Left lung (tissue), 10 donors: ENCODE measurements around the gene PRPF4. TPM values are rescaled to one million over a fixed set of nuclear protein-coding genes. Genes with fewer than 3 reads are reported as not detected.

ENCODE experiments used
- ATAC-seq: fragments of 200-7000 bp; cut with Tn5 transposase; one replicate; pipeline ENCODE4 v1.9.1; 2020; ENCODE audit warnings: moderate library complexity
- DNase-seq, 4 donors: peaks; one replicate each; pipeline ENCODE4 v3.0.0-alpha.2; 2013 to 2020
- H3K27ac ChIP-seq, 2 donors: fragments of 200-600 bp; sonication (generic) in 1 of 2; one replicate each; pipeline versions ENCODE4 v1.5.0 to v1.8.0; 2020 to 2021
- H3K27me3 ChIP-seq, 2 donors: fragments of 200-600 bp; sonication (generic) in 1 of 2; one replicate each; pipeline versions ENCODE4 v1.5.0 to v1.8.0; 2020 to 2021
- H3K36me3 ChIP-seq, 2 donors: fragments of 200-600 bp; sonication (generic) in 1 of 2; one replicate each; pipeline versions ENCODE4 v1.5.0 to v1.8.0; 2020 to 2021
- H3K4me1 ChIP-seq, 2 donors: fragments of 200-600 bp; one replicate each; pipeline ENCODE4 v1.8.0; 2021
- H3K4me3 ChIP-seq, 2 donors: fragments of 200-600 bp; sonication (generic) in 1 of 2; one replicate each; pipeline versions ENCODE4 v1.5.0 to v1.8.0; 2020 to 2021; ENCODE audit warnings: mild to moderate bottlenecking in 1 of 2
- H3K9me3 ChIP-seq, 2 donors: fragments of 200-600 bp; sonication (generic) in 1 of 2; one replicate each; pipeline versions ENCODE4 v1.5.0 to v1.8.0; 2020 to 2021
- CTCF ChIP-seq, 2 donors: fragments of 200-600 bp; sonication (generic) in 1 of 2; IDR thresholded peaks; one replicate each; pipeline versions ENCODE4 v1.5.0 to v1.8.0; 2021; ENCODE audit warnings: antibody characterized with exemption in 2 of 2
- intact Hi-C, 2 donors: fragments of 100-400 bp; cut with DNase I; formaldehyde crosslinking; loops; one replicate each; pipeline versions ENCODE4 v1.11.2 to v1.14.2; 2022
- polyA plus RNA-seq, 6 donors: library from polyadenylated mRNA; unstranded; fragments of 120-200 nt; gene quantifications; one replicate each; pipeline ENCODE4 v1.2.1, GENCODE V29; 2013; ENCODE audit not compliant: insufficient read length in 6 of 6
- total RNA-seq, 2 donors: library from RNA; stranded (reverse); fragmentation: NEBNext Ultra II Directional; extraction: Animal tissue kit (Norgen Biotek cat#: 25700); gene quantifications; one replicate each; pipeline ENCODE4 v1.2.1, GENCODE V29; 2021
- donor health status: DM: no; HTN: yes; CAD: no.
- donor health status: DM: no; HTN: no; CAD: no.

The PRPF4 gene
- total and polyA plus RNA-seq, 8 donors: 16.6 to 34.0 (median 29.5) TPM

- Histone ChIP-seq H3K27me3 (no peaks in the 10 kb centered on the region), H3K27ac (no peak within 1 kb of the TSS), H3K4me1 (peaks cover 0 to 7% of the 10 kb centered on the region in 2 donors), H3K9me3 (no peaks in the 10 kb centered on the region), H3K36me3 (no peaks in the 10 kb centered on the region), H3K4me3 (no peak within 1 kb of the TSS)
- DNase-seq (peak in 1 of 4 donors; percentile 63), ATAC-seq (no peak)
- intact Hi-C loops: no loop called here
- TF ChIP-seq CTCF (IDR thresholded peaks at IDR 0.05): no peak
Observed at GRCh38 chr9:113302792-113303418, 27.4 kb downstream of the PRPF4 start, which contains the start of gene RNF183. Gene RNF183, minus strand, starts transcription at chr9:113303376. Its CDS starts 5,192 bp downstream, at chr9:113298184.

- no peaks in the 10 kb centered on the region for H3K4me1 ChIP-seq
- H3K9me3 ChIP-seq: no peaks in the 10 kb centered on the region
- H3K4me3 ChIP-seq: no peak overlapping the region
- DNase-seq (no peak), ATAC-seq (no peak)
- no peaks in the 10 kb centered on the region for H3K36me3 ChIP-seq
- intact Hi-C loops: no loop called here
- no peak overlapping the region for H3K27ac ChIP-seq
- no peak for TF ChIP-seq CTCF (IDR thresholded peaks at IDR 0.05)
- no peaks in the 10 kb centered on the region for H3K27me3 ChIP-seq
Observed at GRCh38 chr9:113306566-113306965, 31.1 kb downstream of the PRPF4 start.

DNA sequence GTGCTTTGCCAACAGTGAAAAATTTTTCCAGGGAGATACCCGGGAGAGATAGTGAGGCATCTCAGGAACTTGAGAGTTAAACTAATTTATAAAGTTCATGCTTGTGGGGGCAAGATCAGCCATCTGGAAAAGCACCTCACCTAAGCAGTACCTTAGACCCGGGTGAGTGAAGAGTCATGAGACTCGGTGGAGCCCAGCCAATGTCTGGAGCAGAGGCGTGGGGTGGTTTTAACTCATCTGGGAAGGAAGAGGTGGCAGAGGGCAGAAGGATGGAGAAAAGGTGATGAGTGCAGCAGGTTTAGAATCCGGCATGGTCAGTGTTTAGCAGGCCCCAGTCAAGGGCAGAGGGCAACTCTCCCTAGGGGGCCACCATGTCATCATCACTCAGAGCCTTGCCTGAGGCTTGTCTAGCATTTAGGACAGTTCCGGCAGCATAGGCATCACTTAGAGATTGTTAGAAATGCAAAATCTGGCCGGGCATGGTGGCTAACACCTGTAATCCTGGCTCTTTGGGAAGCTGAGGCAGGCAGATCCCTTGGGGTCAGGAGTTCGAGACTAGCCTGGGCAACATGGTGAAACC is 32.0 kb downstream of the PRPF4 start:
- Histone ChIP-seq H3K27me3 (no peaks in the 10 kb centered on the region), H3K27ac (no peak overlapping the region), H3K36me3 (no peaks in the 10 kb centered on the region), H3K9me3 (no peaks in the 10 kb centered on the region), H3K4me3 (no peak overlapping the region), H3K4me1 (no peaks in the 10 kb centered on the region)
- ATAC-seq: no peak
- no peak for DNase-seq
- TF ChIP-seq CTCF (IDR thresholded peaks at IDR 0.05): no peak
- intact Hi-C loops: no loop called here

GRCh38 chr9:113309204-113309813 is 33.9 kb downstream of the PRPF4 start:
- ATAC-seq (peak; percentile 73), DNase-seq (peak in 2 of 4 donors; percentile 11 to 55)
- no peak overlapping the region for H3K4me3 ChIP-seq
- intact Hi-C loops: no loop called here
- no peaks in the 10 kb centered on the region for H3K36me3 ChIP-seq
- no peaks in the 10 kb centered on the region for H3K27me3 ChIP-seq
- no peaks in the 10 kb centered on the region for H3K9me3 ChIP-seq
- no peaks in the 10 kb centered on the region for H3K4me1 ChIP-seq
- no peak overlapping the region for H3K27ac ChIP-seq
- peak; percentile 36 to 61 for TF ChIP-seq CTCF (IDR thresholded peaks at IDR 0.05)

DNA sequence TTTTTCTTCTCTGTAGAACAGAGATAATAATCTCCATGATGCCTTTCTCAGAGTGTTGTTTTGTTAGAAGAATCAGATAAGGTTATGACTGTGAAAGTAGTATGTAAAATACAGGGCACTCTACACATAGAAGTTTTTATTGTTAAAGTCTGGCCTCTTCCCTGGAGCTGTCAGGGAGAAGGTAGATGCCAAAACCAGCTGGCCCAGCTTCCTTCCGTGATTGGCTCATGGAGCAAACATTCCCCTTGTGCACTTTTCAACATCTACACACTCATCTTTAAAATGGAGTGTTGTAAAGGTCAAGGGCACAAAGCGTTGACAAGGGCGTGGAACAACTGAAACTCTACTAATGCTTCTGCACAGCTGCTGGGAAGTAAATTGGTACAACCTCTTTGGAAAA is 35.1 kb downstream of the PRPF4 start:
- H3K9me3 ChIP-seq: no peaks in the 10 kb centered on the region
- no peak overlapping the region for H3K27ac ChIP-seq
- no peak for DNase-seq
- H3K27me3 ChIP-seq: no peaks in the 10 kb centered on the region
- no peak for TF ChIP-seq CTCF (IDR thresholded peaks at IDR 0.05)
- intact Hi-C loops: no loop called here
- H3K4me3 ChIP-seq: no peak overlapping the region
- H3K4me1 ChIP-seq: no peaks in the 10 kb centered on the region
- H3K36me3 ChIP-seq: no peaks in the 10 kb centered on the region
- peak; percentile 56 for ATAC-seq
